ENCODE data around the gene SLC22A4.

GRCh38 chr5:132392411-132392810, 98.2 kb downstream of the SLC22A4 start:
- TF ChIP-seq POLR2A (IDR thresholded peaks at IDR 0.05) (no peak), CTCF (IDR thresholded peaks at IDR 0.05) (no peak), EP300 (IDR thresholded peaks at IDR 0.05) (no peak)
